HepG2 (cell line): ENCODE measurements around the gene EVA1A. TPM values are rescaled to one million over a fixed set of nuclear protein-coding genes. Genes with fewer than 3 reads are reported as not detected.

Experiments used
- ATAC-seq: fragments of 200-7000 bp; cut with Tn5 transposase; 3 replicates; pipeline ENCODE4 v1.9.1; 2020; ENCODE audit warnings: mild to moderate bottlenecking, moderate library complexity
- BruUV-seq: library from RNA; stranded (reverse); fragments of 400-500 nt; replicated peaks from 2 replicates; lab custom pipeline; 2021; lab: Mats Ljungman, UMichigan
- CTCF ChIA-PET: fragments of 300-600 bp; formaldehyde crosslinking; extraction: SDS; loops from one replicate; lab custom pipeline; 2021; ENCODE audit warnings: low total read pairs, inconsistent platforms, low intra/inter-chr PET ratio; lab: Yijun Ruan, JAX
- POLR2A ChIA-PET: fragments of 350-600 bp; sonication (Branson Sonifier 250); formaldehyde crosslinking; loops from one replicate; lab custom pipeline; 2020; ENCODE audit warnings: antibody characterized with exemption, inconsistent platforms; lab: Yijun Ruan, JAX
- DNase-seq: peaks from one replicate; pipeline ENCODE4 v3.0.0-alpha.2; 2015; ENCODE audit warnings: low spot score
- FAIRE-seq: peaks from 3 replicates; lab custom pipeline; 2011; peaks lifted over from hg19 to GRCh38; lab: Jason Lieb, UNC
- H2AFZ ChIP-seq: one replicate; pipeline ENCODE4 v1.6.1; 2011; ENCODE audit warnings: low read length, inconsistent platforms
- H3K27ac ChIP-seq: fragments of 300-600 bp; 3 replicates; pipeline ENCODE4 v1.8.0; 2011; ENCODE audit warnings: mixed run types, mild to moderate bottlenecking, mixed read lengths, low read length, inconsistent platforms; ENCODE audit not compliant: insufficient read depth; ENCODE audit errors: extremely low read length
- H3K27me3 ChIP-seq, 2 experiments: fragments of 200-600 bp in 1 of 2; 2 replicates in 1 of 2; 3 replicates in 1 of 2; pipeline versions ENCODE4 v1.6.0 to v1.8.0; 2011; ENCODE audit warnings: low read length in 2 of 2, mild to moderate bottlenecking in 2 of 2, moderate library complexity in 2 of 2, inconsistent platforms in 1 of 2; ENCODE audit not compliant: insufficient read depth in 2 of 2, control insufficient read depth in 1 of 2
- H3K36me3 ChIP-seq, 2 experiments: fragments of 200-600 bp in 1 of 2; replicated peaks in 1 of 2; 2 replicates in 1 of 2; 3 replicates in 1 of 2; pipeline versions ENCODE4 v1.5.1 to v1.8.0; 2011; ENCODE audit warnings: low read length in 2 of 2, inconsistent platforms in 1 of 2; ENCODE audit not compliant: insufficient read depth in 2 of 2, control insufficient read depth in 1 of 2
- H3K4me1 ChIP-seq: 2 replicates; pipeline ENCODE4 v1.5.1; 2012; ENCODE audit warnings: low read length, inconsistent platforms; ENCODE audit not compliant: insufficient read depth
- H3K4me2 ChIP-seq: 2 replicates; pipeline ENCODE4 v1.6.0; 2011; ENCODE audit warnings: low read depth, low read length, inconsistent platforms
- H3K4me3 ChIP-seq, 3 experiments: fragments of 200-600 bp in 1 of 3; sonication (generic), shearing (Covaris generic) in 1 of 3; replicated peaks in 1 of 3; 2 replicates each; pipeline ENCODE4 v1.5.1; 2011 to 2016; ENCODE audit warnings: low read length in 3 of 3, inconsistent platforms in 2 of 3, low read depth in 2 of 3, mild to moderate bottlenecking in 2 of 3, control low read depth in 1 of 3, mixed read lengths in 1 of 3; ENCODE audit not compliant: insufficient read depth in 1 of 3
- H3K79me2 ChIP-seq: one replicate; pipeline ENCODE4 v1.6.1; 2011; ENCODE audit warnings: low read length, inconsistent platforms; ENCODE audit not compliant: insufficient read depth
- H3K9ac ChIP-seq: 2 replicates; pipeline ENCODE4 v1.6.0; 2011; ENCODE audit warnings: mild to moderate bottlenecking, low read depth, low read length, inconsistent platforms; ENCODE audit not compliant: insufficient read depth
- H3K9me3 ChIP-seq: 2 replicates; pipeline ENCODE4 v1.5.1; 2012; ENCODE audit warnings: mild to moderate bottlenecking, low read length
- H4K20me1 ChIP-seq: 2 replicates; pipeline ENCODE4 v1.6.0; 2011; ENCODE audit warnings: inconsistent platforms, mild to moderate bottlenecking, low read length, moderate library complexity; ENCODE audit not compliant: insufficient read depth
- CBX2 ChIP-seq, 2 experiments: fragments of 200-600 bp in 1 of 2; sonication (generic); formaldehyde crosslinking in 1 of 2; IDR thresholded peaks; 2 replicates each; pipeline versions ENCODE4 v1.7.0 to v1.8.1; 2018 to 2022; ENCODE audit warnings: low read depth in 2 of 2, low read length in 1 of 2, mild to moderate bottlenecking in 1 of 2, missing genetic modification reagents in 1 of 2
- CREB1 ChIP-seq, 2 experiments: fragments of 450-650 bp in 1 of 2; IDR thresholded peaks; 2 replicates each; pipeline ENCODE4 v1.6.1; 2016 to 2017; ENCODE audit warnings: control low read depth in 1 of 2, mild to moderate bottlenecking in 1 of 2, missing compliant biosample characterization in 1 of 2, missing genetic modification characterization in 1 of 2
- DZIP1 ChIP-seq: sonication (generic); formaldehyde crosslinking; IDR thresholded peaks from 2 replicates; pipeline ENCODE4 v1.5.0; 2020; ENCODE audit warnings: mild to moderate bottlenecking, missing genetic modification reagents
- EEA1 ChIP-seq: sonication (generic); formaldehyde crosslinking; IDR thresholded peaks from 2 replicates; pipeline ENCODE4 v1.5.1; 2020; ENCODE audit warnings: mild to moderate bottlenecking, missing genetic modification reagents, borderline replicate concordance
- MLLT10 ChIP-seq: sonication (generic); formaldehyde crosslinking; IDR thresholded peaks from 2 replicates; pipeline ENCODE4 v1.4.0; 2020; ENCODE audit warnings: missing genetic modification reagents
- NFE2L2 ChIP-seq: fragments of 150-350 bp; IDR thresholded peaks from 2 replicates; pipeline ENCODE4 v1.6.1; 2014; ENCODE audit warnings: low read length
- RFX1 ChIP-seq: fragments of 450-650 bp; IDR thresholded peaks from 2 replicates; pipeline ENCODE4 v1.6.1; 2017
- SOX13 ChIP-seq, 3 experiments: fragments of 450-650 bp in 1 of 3; sonication (generic) in 1 of 3; formaldehyde crosslinking in 1 of 3; IDR thresholded peaks in 2 of 3; conservative IDR thresholded peaks in 1 of 3; 2 replicates each; pipeline versions ENCODE4 v1.5.0 to v1.6.1; 2016 to 2020; ENCODE audit warnings: antibody characterized with exemption in 1 of 3, mild to moderate bottlenecking in 1 of 3, missing compliant biosample characterization in 1 of 3, missing genetic modification reagents in 1 of 3, moderate library complexity in 1 of 3
- TBP ChIP-seq: sonication (generic); formaldehyde crosslinking; IDR thresholded peaks from 2 replicates; pipeline ENCODE4 v1.5.0; 2020; ENCODE audit warnings: missing genetic modification reagents
- TBX3 ChIP-seq: fragments of 450-650 bp; IDR thresholded peaks from 2 replicates; pipeline ENCODE4 v1.6.1; 2017; ENCODE audit warnings: antibody characterized with exemption, mild to moderate bottlenecking, inconsistent platforms, borderline replicate concordance
- ZNF20 ChIP-seq: sonication (generic); formaldehyde crosslinking; IDR thresholded peaks from 2 replicates; pipeline ENCODE4 v1.4.0; 2020; ENCODE audit warnings: mild to moderate bottlenecking, moderate library complexity, missing genetic modification reagents
- ZNF280D ChIP-seq: sonication (generic); formaldehyde crosslinking; IDR thresholded peaks from 2 replicates; pipeline ENCODE4 v1.5.1; 2020; ENCODE audit warnings: mild to moderate bottlenecking, missing genetic modification reagents
- ZNF33B ChIP-seq: sonication (generic); formaldehyde crosslinking; IDR thresholded peaks from 2 replicates; pipeline ENCODE4 v1.5.1; 2020; ENCODE audit warnings: mild to moderate bottlenecking, missing genetic modification reagents
- ZNF552 ChIP-seq: sonication (generic); formaldehyde crosslinking; IDR thresholded peaks from 2 replicates; pipeline ENCODE4 v1.9.0; 2022; ENCODE audit warnings: missing genetic modification reagents, mild to moderate bottlenecking, borderline replicate concordance
- WGBS: methylation state at CpG from one replicate; pipeline ENCODE4 v1.1.6; 2017; ENCODE audit warnings: low lambda C conversion rate; 5-methylcytosine and 5-hydroxymethylcytosine counted together
- in situ Hi-C: cut with HindIII; loops from 2 replicates; pipeline ENCODE4 v1.10.0; 2017; ENCODE audit warnings: low pct_unique_long_range_greater_than_20kb; ENCODE audit not compliant: extremely low pct_ligation_motif_present
- intact Hi-C: fragments of 100-400 bp; cut with micrococcal nuclease; formaldehyde crosslinking; loops from one replicate; pipeline ENCODE4 v1.10.0; 2022; ENCODE audit not compliant: unreplicated experiment
- polyA plus RNA-seq, 8 experiments: library from polyadenylated mRNA; depleted of rRNA in 3 of 8; stranded (reverse) in 7 of 8; unstranded in 1 of 8; fragments of >200 nt; fragmentation: Illumina TruSeq in 4 of 8; extraction: Trizol in 4 of 8; gene quantifications; 2 replicates each; pipeline versions ENCODE4 v1.2.1 to v1.2.3, GENCODE V29; 2011 to 2016; ENCODE audit warnings: low read depth in 4 of 8, missing spikeins in 1 of 8, mixed read lengths in 1 of 8; ENCODE audit not compliant: insufficient read depth in 1 of 8
- total RNA-seq, 5 experiments: library from RNA; depleted of rRNA; stranded (reverse); fragments of >200 nt; fragmentation: Illumina TruSeq; extraction: Trizol; gene quantifications; 2 replicates each; pipeline ENCODE4 v1.2.3, GENCODE V29; 2016; ENCODE audit warnings: low read depth in 1 of 5
- TF ChIP-seq, protein P1 (sequence below): sonication (generic); formaldehyde crosslinking; IDR thresholded peaks from 2 replicates; pipeline ENCODE4 v1.5.0; 2020; ENCODE audit warnings: missing genetic modification reagents, mild to moderate bottlenecking, borderline replicate concordance
- TF ChIP-seq, protein P2 (sequence below): sonication (generic); formaldehyde crosslinking; IDR thresholded peaks from 2 replicates; pipeline ENCODE4 v1.5.1; 2020; ENCODE audit warnings: missing genetic modification reagents, mild to moderate bottlenecking, borderline replicate concordance

Gene EVA1A
- total and polyA plus RNA-seq, 2 of the 13 experiments (the other 11 are each of a cell fraction or from before 2014, with no cell fraction given) = 57.5 to 57.8 TPM

- H3K9ac ChIP-seq = no peak overlapping the region
- H4K20me1 ChIP-seq = no peaks in the 10 kb centered on the region
- BruUV-seq = no TSS peak
- FAIRE-seq = no peak
- WGBS = 63% methylated on average over 1 of the region's 1 CpG
- ATAC-seq = no peak
- no peaks in the 10 kb centered on the region for H3K36me3 ChIP-seq
- H3K27me3 ChIP-seq = no peaks in the 10 kb centered on the region
- ChIA-PET POLR2A (interaction anchor here (1.3 kb wide), 1 partner anchor 166 kb away, joined by 4 read pairs; no protein-coding TSS in a partner anchor), CTCF (interaction anchor here (1.3 kb wide), 1 partner anchor 147 kb away, joined by 4 read pairs; no protein-coding TSS in a partner anchor)
- no peak overlapping the region for H3K4me3 ChIP-seq
- in situ Hi-C loops (no loop called here), intact Hi-C loops (no loop called here)
- H3K4me1 ChIP-seq = peaks cover 41% of the 10 kb centered on the region
- no peaks in the 10 kb centered on the region for H3K79me2 ChIP-seq
- H3K4me2 ChIP-seq = no peak overlapping the region
- DNase-seq = no peak
- H2AFZ ChIP-seq = no peak overlapping the region
- H3K9me3 ChIP-seq = no peaks in the 10 kb centered on the region
- H3K27ac ChIP-seq = no peak overlapping the region
- TF ChIP-seq RFX1 (no peak), CREB1 (IDR thresholded peaks at IDR 0.05) (no peak), CREB1 (CRISPR knock-in tag; IDR thresholded peaks at IDR 0.05) (no peak), MLLT10 (CRISPR knock-in tag) (no peak), CBX2 (IDR thresholded peaks at IDR 0.05; ENCODE audit: low read depth, low read length) (no peak), CBX2 (CRISPR knock-in tag; IDR thresholded peaks at IDR 0.05; ENCODE audit: low read depth) (no peak), DZIP1 (CRISPR knock-in tag) (no peak), ZNF552 (CRISPR knock-in tag) (no peak), NFE2L2 (no peak), SOX13 (IDR thresholded peaks at IDR 0.05) (no peak), SOX13 (CRISPR knock-in tag; conservative IDR thresholded peaks at IDR 0.05 in 1 of 2, IDR thresholded peaks at IDR 0.05 in 1 of 2) (no peak), TBX3 (no peak), ZNF33B (CRISPR knock-in tag) (no peak), EEA1 (no peak), ZNF20 (CRISPR knock-in tag) (no peak), ZNF280D (CRISPR knock-in tag) (no peak), TBP (CRISPR knock-in tag) (no peak)
- TF ChIP-seq, protein P1, sequence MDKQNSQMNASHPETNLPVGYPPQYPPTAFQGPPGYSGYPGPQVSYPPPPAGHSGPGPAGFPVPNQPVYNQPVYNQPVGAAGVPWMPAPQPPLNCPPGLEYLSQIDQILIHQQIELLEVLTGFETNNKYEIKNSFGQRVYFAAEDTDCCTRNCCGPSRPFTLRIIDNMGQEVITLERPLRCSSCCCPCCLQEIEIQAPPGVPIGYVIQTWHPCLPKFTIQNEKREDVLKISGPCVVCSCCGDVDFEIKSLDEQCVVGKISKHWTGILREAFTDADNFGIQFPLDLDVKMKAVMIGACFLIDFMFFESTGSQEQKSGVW (CRISPR knock-in tag) = no peak
- TF ChIP-seq, protein P2, sequence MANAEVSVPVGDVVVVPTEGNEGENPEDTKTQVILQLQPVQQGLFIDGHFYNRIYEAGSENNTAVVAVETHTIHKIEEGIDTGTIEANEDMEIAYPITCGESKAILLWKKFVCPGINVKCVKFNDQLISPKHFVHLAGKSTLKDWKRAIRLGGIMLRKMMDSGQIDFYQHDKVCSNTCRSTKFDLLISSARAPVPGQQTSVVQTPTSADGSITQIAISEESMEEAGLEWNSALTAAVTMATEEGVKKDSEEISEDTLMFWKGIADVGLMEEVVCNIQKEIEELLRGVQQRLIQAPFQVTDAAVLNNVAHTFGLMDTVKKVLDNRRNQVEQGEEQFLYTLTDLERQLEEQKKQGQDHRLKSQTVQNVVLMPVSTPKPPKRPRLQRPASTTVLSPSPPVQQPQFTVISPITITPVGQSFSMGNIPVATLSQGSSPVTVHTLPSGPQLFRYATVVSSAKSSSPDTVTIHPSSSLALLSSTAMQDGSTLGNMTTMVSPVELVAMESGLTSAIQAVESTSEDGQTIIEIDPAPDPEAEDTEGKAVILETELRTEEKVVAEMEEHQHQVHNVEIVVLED (CRISPR knock-in tag) = no peak
Observed at GRCh38 chr2:75462206-75462605, 98.5 kb downstream of the EVA1A start.
